Measurements from ENCODE around the gene GALK2.
A peak's percentile ranks its signal among the peaks of the same experiment; 100 is the strongest.
"Not testable (repeated sequence)": the region's sequence is repeated elsewhere in the genome, so short reads cannot be mapped to it uniquely, and the experiment has no call there.

GALK2 gene

DNA sequence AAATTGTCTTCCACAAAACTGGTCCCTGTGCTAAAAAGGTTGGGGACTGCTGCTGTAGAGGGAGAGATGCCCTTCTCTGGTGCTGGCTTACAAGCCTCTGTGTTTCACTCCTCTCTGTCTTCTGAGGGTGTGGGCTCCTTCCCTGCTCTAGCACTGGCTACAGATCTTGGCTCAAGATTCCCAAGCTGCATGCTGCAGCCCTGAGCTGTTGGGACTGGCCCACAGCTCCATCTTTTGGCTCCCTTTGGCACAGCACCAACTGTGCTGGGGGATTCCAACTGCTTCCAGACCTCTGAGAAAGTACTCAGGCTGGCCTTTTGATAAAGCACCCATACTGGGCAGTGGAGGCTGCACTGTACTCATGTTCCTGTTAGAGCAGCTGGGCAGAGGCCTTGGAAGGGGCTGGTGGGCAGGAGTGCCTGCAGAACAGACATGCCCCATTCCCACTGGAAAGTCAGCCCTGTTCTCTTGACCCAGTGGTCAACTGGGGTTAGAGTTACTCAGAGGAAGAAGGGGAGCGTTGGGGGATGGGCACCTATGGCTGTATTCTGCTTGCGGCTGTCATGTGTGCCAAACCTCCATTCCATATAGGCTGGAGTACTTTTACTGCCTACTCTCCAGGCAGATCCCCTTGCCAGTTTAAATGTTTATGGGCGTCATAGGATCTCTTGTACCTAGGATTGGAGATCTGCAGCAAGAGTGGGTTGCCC lies 55.7 kb downstream of the GALK2 start:
- DNase-seq, result no peak

DNA sequence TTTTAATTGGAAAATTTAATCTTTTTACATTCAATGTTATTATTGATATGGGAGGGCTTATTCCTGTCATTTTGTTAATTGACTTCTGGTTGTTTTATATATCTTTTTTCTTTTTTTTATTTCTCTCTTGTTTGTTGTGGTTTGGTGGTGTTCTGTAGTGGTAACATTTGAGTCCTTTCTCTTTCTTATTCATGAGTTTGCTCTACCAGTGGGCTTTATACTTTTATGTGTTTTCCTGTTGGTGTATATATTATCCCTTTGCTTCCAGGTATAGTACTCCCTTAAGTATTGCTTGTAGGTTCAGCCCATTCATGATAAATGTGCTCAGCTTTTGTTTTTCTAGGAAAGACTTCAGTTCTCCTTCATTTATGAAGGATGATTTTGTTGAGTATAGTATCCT lies 57.6 kb downstream of the GALK2 start:
- DNase-seq, result no peak

DNA sequence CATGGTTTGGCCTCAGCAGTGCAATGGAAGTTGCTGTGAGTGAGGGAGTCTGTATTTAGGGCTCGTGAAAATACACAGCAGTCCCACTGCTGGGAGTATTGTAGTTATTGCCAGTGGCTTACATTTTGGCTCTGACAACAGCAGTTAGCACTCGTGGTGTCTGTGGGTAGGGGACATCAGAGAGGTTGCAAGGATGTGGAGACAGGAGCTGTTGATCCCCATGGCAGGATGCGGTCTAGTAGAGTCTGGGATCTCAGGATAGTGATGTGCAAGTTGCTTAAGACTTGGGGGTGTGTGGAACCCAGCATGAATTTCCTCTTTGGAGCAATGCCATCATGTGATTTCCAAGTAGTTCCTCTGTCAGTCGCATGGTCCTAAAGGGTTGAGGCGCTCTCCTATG lies 59.9 kb downstream of the GALK2 start:
- DNase-seq, result no peak

DNA sequence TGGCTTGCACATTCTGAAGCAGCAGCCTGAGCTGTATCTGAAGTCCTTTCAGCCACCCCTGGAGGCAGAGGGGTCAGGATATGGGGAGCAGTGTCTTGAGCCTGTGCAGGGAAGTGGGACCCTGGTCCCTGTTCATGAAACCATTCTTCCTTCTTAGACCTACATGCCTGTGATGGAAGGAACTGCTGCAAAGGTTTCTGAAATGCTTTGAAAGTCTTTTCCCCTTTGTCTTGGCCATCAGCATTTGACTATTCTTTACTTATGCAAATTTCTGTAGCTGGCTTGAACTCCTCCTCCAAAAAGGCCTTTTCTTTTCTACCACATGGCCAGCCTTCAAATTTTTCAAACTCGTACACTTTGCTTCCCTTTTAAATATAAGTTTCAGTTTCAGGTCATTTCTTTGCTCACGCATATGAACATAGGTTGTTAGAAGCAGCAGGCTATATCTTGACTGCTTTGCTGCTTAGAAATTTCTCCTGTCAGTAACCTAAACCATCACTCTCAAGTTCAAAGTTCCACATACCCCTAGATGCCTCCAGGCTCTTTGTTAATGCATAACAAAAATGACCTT lies 62.3 kb downstream of the GALK2 start:
- no peak for DNase-seq

DNA sequence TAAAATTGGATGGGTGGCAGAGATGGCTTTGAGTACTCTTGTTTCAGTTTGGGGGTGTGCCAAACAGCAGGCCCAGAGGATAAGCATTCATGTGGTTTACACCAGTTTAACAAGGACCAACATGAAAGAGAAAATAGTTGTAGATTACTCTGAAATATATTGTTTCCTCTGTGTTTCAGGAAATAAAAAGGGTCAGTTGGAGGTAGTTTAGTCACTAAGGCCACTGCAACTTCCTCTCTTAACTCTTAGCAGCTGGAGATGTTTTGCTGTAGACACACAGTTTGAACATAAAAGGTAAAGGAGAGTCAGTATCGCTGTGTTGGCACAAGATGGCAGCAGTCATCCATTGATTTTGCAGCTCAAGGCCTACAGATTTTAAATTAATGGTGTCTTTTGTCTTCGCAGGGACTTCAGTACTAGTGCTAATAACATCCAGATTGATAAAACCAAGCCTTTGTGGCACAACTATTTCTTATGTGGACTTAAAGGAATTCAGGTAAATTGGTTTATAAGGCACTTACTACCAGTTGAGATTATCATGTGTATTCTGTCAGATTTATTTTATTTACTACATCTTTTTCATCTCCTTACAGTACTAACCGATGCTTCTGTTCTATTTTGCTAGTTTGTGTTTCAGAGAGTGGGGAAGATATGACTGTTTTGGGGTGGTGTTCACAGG lies 65.5 kb downstream of the GALK2 start:
- peak; percentile 40 for DNase-seq

DNA sequence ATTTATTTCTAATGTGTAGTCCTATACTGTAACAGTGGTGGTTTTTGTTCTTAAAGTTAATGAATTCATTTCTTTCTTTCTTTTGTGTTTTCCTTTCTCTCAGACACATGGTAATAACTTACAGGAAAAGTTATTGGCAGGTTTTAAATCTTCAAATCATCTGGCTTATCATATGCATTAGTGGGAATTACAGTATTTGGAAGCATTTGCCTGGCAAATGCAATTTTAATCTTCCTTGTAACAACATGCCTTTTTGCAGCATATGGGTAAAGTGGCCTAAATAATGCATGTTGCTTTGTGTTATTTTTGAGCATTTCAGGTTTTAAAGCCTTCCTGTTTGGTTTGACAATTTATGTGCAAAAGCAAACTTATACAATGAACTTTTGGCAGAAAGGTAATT lies 66.8 kb downstream of the GALK2 start:
- DNase-seq, result no peak

DNA sequence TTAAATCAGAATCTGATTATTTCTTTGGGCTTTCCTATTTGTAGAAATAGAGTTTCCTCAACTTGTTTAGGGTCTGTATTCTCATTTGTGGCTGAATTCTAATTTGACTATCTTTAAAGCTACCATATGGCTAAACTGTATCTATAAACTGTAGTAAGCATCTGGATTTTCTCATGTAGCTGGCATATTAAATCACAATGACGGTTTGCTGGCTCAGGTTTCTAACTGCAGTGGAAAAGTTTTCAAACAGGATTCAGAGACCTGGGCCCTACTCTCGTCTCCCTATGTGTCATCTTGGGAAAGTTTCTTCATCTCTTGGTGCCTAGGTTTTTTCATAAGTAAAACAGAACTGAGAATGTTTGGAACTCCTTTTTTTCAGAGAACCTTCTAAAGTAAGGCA lies 68.3 kb downstream of the GALK2 start:
- DNase-seq, result no peak

DNA sequence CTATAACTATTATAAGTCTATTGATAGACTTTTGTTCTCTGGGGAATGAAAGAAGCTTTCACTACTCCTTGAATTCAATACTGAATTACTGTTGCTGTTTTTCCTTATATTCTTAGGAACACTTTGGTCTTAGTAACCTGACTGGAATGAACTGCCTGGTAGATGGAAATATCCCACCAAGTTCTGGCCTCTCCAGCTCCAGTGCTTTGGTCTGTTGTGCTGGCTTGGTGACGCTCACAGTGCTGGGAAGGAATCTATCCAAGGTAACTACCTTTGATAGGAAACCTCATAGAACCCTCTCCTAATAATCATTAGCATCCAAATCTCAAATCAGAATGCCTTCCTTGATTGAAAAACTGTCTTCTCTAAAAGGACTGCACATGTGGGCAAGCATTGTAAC lies 69.1 kb downstream of the GALK2 start:
- DNase-seq, result no peak

DNA sequence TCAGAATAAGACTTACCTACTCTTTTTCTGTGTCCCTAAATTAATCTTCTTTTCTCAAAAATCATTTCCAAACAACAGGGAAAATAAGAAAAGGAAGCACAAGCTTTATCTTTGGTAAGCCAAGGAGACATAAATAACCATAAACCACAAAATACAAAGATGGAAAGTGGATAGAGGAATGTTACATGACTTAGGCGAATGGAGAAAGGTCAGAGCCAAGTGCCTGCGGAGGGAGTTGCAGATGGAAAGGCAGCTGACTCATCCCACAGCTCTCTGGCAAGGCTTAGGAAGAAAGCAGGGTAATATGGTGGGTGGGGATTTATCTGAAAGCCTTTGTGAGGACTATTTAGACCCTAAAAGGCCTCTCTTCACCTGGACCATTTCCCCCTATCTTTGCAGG lies 72.8 kb downstream of the GALK2 start:
- DNase-seq, result no peak

DNA sequence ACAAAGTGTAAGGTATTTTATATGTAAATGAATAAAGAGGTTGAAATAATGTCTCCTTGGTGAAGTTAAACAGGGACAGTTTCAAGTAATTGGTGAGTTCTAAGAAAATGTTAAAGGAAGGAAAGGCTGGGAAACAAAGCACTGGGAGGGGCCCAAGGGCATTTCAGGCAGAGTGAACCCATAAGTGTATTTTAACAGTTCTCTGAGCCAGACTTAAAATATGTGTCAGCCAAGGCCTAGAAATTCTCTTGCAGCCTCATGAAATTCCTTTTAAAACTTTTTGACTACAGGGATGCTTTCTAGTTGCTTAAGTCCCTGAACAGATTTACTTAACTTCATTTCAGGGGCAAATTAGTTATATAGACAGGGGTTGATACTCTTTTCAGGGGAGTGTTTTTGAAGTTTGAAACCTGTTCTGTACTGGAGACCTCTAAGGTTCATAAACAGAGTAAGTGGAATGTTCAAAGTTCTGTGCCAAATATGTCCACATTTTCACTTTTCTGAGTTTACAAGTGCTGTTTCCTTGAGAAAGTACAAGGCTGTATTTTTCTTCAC lies 77.6 kb downstream of the GALK2 start:
- no peak for DNase-seq

DNA sequence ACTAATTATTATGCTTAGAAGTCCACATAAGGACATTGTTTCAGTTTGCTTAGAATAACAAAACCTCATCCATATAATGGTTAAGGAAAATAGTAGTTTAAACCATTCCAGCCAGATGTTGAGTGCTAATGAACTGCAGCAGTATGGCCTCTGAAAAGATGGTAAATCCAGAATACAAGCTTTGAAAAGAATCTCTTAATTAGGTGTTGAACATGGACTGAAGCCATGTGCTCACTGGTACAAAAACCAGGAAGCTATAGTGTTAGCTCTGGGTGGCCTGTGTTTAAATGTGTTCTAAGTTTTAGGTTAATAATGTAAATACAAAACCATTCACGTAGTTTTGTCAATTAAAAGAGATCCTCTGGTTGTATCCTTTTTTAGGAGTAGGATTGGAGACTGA lies 78.2 kb downstream of the GALK2 start:
- no peak for DNase-seq

DNA sequence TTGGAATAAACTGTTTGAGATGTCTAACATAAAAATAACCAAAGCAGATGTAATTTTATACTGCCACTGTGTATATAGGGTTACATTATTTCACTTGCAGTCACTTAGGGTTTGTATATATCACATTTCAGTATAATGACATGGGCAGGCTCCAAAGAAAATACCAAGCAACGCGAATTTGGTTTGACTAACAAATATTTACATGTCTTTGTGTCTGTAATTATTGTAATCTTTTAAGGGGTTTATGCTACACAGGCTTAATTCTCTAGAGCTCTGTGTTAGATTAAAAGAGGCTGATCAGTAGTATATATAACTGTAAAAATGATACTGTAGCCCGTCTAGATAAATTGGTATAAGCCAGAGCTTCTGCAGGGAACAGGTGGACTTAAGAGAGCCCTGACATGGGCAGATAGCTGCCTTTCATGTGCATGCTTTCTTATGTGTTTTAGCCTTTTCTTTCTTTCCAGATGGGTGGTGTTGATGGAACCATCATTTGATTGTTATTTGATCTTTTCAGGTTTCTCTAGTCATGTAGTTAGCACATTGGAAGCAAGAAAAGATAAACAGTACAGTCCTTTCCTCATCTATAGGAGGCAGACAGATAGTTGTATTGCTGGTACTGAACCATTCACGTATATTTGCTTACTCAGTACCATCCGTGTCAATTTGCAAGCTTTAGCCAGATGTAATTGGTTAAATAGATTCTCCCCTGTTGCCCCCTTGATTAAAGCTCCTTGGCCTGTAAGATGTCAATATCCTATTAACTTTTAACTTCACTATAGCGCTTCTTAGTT lies 86.1 kb downstream of the GALK2 start:
- DNase-seq, result no peak

DNA sequence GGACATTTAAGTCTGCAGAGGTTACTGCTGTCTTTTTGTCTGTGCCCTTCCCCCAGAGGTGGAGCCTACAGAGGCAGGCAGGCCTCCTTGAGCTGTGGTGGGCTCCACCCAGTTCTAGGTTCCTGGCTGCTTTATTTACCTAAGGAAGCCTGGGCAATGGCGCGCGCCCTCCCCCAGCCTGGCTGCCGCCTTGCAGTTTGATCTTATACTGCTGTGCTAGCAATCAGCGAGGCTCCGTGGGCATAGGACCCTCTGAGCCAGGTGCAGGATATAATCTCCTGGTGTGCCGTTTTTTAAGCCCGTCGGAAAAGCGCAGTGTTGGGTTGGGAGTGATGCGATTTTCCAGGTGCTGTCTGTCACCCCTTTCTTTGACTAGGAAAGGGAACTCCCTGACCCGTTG lies 95.1 kb downstream of the GALK2 start:
- not testable (repeated sequence) for DNase-seq

DNA sequence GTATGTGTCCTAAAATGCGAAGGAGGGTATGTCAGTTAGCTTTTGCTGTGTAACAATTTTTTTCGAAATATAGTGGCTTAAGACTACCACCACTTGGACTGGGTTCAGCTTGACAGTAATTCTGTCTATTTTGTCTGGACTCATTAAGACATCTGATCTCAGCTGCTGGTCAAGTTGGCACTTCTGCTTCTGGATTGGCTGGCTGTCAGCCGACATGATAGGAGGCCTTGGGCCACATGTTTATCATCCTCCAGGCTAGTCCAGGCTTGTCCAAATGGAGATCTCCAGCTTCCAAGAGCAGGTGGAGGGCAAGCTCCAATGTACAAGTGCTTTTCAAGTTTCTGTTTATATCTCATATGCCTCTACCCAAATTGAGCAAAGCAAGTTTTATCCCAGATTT lies 95.9 kb downstream of the GALK2 start:
- DNase-seq, result peak; percentile 21

DNA sequence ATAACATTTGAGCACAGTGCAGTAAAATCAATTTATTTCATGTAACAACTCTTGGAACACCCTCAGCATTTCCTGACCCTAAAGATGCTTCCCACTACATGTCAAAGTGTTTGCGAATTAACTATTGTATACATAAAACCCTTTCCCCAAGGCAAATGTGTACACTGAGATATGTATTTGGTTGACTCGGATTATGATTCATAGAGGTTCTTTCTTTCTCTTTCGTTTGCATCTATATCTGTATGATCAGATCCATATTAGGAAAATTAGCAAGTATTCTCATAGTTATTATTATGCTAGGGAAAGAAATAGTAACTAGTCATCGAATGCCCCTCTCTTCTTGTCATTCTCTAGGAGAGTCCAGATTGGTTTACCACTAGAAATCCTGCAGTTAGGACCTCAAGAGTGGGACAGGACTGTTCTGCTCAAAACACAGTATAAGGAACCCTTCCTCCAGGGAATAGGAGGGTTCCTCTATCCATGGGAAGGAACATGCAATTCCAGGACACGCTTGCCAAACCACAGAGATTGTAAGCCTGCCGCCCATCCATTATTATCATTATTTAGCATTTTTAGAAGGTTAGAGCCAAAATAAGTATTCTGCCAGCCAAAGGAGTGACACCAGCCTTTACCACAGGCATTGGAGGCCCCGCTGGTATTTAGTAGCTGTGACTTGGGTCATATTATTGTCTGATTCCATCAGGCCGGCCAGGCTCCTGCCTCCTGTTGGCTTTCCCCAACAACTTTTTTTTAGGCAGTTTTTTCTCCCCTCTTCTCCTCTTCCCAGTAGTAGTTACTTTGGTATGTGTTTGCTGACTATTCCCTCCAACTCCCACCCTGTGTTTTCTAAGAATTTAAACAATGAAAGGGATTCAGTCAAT lies 100.7 kb downstream of the GALK2 start:
- no peak for DNase-seq

DNA sequence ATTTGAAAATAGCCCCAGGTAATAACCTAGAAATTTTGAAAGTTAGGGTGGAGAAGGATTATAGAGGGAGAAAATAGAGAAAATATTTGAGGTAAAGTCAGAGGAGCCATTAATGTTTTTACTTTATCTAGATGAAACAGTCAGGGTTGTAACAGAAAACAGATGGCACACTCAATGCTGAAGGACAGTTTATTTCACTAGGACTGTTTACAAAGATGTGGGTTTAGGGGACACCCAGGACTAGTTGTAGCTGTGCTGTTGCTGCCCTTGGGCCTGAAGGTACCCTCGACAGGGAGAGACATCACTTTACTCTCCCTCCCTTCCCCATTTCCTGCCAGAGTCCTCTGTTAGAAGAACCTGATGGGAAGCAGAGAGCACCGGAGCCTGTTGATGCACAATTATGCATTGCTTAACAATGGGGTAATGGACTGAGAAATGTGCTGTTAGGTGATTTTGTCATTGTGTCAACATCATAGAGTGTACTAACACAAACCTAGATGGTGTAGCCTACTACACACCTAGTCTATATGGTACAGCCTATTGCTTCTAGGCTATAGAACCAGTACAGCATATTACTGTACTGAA lies 103.8 kb downstream of the GALK2 start:
- no peak for DNase-seq

DNA sequence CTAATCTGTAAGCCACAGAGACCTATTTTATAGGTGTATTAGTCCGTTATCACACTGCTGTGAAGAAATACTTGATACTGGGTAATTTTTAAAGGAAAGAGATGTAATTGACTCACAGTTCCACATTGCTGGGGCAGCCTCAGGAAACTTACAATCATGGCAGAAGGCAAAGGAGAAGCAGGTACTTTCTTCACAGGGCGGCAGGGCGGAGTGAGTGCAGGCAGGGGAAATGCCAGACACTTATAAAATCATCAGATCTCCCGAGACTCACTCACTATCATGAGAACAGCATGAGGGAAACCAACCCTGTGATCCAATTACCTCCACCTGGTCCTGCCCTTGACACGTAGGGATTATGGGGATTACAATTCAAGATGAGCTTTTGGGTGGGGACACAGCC lies 108.7 kb downstream of the GALK2 start:
- DNase-seq, result no peak

DNA sequence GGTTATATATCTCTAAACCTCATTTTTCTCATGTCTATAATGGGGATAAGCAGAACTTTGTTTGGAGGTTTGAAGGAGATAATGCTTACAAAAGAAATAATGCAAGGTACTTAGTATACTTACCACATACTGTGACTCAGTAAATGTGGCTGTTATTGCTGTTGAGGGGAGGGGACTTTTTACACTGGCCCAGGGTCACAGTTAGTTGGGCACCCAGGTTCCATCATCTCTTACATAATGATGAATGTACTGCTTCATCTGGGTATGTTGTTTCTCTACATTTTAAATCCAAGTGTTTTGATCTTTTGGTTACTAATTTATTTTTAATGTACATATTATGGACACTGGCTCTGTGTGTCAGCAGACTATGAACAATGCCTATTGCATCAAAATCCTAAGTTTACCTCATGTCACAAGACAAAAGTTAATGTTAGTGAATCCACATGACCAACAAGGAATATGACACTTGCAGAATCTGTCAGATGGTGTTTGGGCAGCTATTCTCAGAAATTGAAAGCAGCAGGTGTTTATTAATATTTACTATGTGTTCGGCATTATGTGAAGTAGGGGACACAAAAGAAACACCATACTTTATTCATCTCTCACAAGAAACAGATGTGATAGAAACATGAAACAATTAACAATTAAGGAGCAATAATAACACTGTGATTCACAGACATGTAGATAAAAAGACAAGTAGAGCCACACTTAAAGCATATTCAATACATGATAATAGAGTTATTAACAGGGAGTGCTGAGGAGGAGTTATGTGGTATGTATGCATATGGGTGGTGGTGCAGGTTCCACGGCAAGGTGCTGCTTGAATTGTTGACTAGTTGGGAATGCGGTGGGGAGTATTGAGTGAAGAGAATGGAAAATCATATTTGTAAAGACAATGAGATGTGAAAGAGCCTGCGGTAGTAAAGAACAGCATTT lies 109.7 kb downstream of the GALK2 start:
- no peak for DNase-seq

DNA sequence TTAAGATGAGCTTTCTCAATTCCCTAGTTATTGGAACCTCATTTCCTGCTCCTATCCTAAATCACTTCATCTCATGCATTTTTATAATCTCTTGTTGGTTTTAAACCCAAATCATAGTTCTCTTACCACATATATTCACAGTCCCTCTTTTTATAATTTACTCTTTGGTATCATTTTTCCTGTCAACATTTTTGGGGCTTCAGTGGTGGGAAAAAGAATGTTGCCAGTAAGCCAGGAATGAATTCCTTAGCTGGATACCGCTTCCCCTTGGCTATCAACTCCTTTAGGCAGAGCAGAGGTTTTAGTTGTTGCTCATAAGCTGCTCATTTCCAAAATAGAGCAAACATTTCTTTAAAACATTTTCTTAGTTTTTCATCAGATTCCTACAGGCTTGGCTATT lies 112.3 kb downstream of the GALK2 start:
- no peak for DNase-seq

DNA sequence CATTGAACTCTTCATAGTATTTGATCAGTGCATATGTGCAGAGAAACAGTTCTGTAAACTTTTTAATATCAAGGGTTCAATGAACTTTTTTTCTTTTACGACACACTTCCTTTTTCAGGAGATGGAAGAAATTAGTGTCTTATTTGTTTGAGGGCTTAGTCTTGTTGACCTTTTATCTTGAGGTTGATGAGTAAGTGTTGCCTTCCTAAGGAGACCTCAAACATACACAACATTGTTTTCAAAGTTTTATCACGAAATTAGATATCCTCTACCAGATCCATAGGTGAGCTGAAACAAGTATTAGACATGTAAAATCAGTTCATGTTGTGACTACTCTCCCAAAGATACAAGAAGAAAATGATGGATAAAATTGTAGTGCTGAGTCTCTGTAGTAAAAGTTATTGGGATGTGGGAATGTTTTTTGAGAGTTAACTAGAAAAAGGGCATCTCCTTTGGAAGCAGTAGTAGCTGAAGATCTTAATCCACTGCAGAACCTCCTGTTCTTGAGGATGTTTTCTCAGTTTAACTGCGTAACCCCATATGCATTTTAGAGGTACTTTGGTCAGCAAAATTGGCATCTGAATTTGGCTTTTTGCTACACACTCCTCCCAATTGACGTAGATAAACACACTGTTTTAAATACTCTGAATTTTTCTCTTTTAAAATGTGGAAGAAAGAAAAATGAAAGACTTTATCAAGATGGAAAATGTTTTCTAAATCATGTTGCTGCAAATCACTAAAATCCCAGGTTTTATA lies 116.8 kb downstream of the GALK2 start:
- DNase-seq, result no peak
